Tibial nerve (tissue), 4 donors: ENCODE measurements around the gene PRKAR1A. TPM values are rescaled to one million over a fixed set of nuclear protein-coding genes. Genes with fewer than 3 reads are reported as not detected.
"Not testable (repeated sequence)": the region's sequence is repeated elsewhere in the genome, so short reads cannot be mapped to it uniquely, and the experiment has no call there.

Experiments used
- DNase-seq, 2 donors: peaks; one replicate each; pipeline ENCODE4 v3.0.0-alpha.2; 2019; ENCODE audit warnings: low spot score in 2 of 2
- H3K27ac ChIP-seq, 4 donors: fragments of 200-600 bp; sonication (generic) in 3 of 4; one replicate each; pipeline ENCODE4 v1.5.1; 2017 to 2019; ENCODE audit warnings: mild to moderate bottlenecking in 1 of 4
- H3K27me3 ChIP-seq, 2 donors: fragments of 200-600 bp; sonication (generic) in 1 of 2; one replicate each; pipeline versions ENCODE4 v1.5.1 to v1.6.0; 2017 to 2019
- H3K36me3 ChIP-seq, 3 donors: fragments of 200-600 bp; sonication (generic); one replicate each; pipeline ENCODE4 v1.5.1; 2018 to 2019
- H3K4me1 ChIP-seq, 4 donors: fragments of 200-600 bp; sonication (generic) in 3 of 4; one replicate each; pipeline ENCODE4 v1.5.1; 2017 to 2019
- H3K4me3 ChIP-seq, 4 donors: fragments of 200-600 bp; sonication (generic) in 3 of 4; one replicate each; pipeline ENCODE4 v1.5.1; 2017 to 2019; ENCODE audit warnings: mild to moderate bottlenecking in 1 of 4, moderate library complexity in 1 of 4
- H3K9me3 ChIP-seq, 4 donors: fragments of 200-600 bp; sonication (generic) in 3 of 4; one replicate each; pipeline ENCODE4 v1.5.1; 2017 to 2019
- EP300 ChIP-seq, 2 donors: sonication (generic); formaldehyde crosslinking; IDR thresholded peaks; one replicate each; pipeline ENCODE4 v1.6.1; 2017; ENCODE audit warnings: antibody characterized with exemption in 2 of 2, mild to moderate bottlenecking in 1 of 2
- POLR2A ChIP-seq, 2 donors: fragments of 450-650 bp; IDR thresholded peaks; one replicate each; pipeline ENCODE4 v1.6.1; 2017; ENCODE audit warnings: antibody characterized with exemption in 2 of 2, mild to moderate bottlenecking in 2 of 2, moderate library complexity in 2 of 2
- WGBS, 2 donors: methylation state at CpG; one replicate each; pipeline ENCODE4 v1.1.5; 2018; 5-methylcytosine and 5-hydroxymethylcytosine counted together
- total RNA-seq, 4 donors: library from RNA; depleted of rRNA; stranded (reverse); fragments of >200 nt; gene quantifications; one replicate each; pipeline ENCODE4 v1.1.0, GENCODE V29; 2016
- TF ChIP-seq, protein P1 (sequence below), 5 experiments: fragments of 200-600 bp in 3 of 5; fragments of 450-650 bp in 2 of 5; sonication (generic) in 3 of 5; IDR thresholded peaks; one replicate each; pipeline ENCODE4 v1.5.1; 2016 to 2019; ENCODE audit warnings: antibody characterized with exemption in 5 of 5, mild to moderate bottlenecking in 3 of 5, moderate library complexity in 2 of 5

PRKAR1A gene
- total RNA-seq, 4 donors from 2014 or later = 327 to 494 (median 406) TPM

DNA sequence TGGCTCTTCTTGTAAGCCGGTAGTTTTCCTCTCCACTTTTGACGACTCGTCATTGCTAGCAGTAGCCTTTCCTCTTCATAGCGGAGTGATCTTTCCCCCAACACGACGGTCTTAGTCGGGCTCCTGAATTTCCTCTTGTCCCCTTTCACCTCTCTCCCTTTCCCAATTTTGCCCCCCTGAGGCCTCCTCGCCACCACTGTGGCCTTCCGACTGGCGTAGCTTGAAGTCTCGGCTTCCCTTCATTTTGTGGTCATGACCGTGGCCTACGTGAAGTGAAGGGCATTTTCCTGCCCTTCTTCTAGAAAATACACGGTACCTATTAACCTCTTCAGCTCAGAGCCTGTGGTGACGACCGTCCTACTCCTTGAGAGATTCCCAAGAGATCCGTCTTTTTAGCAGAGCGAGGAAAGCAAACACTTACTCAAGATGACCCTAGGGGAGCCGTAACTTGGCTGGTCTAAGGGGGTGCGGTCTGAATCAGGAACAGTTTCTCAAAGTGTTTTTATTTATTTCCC is 787 bp downstream of the PRKAR1A start:
- Histone ChIP-seq H3K4me1 (peaks cover 0 to 57% (median 22%) of the 10 kb centered on the region in 4 donors), H3K4me3 (peak overlapping the region; percentile 66 to 88 (median 84)), H3K9me3 (no peaks in the 10 kb centered on the region), H3K36me3 (peaks cover 0 to 15% (median 0%) of the 10 kb centered on the region in 3 donors), H3K27ac (peak overlapping the region; percentile 98 to 99 (median 98)), H3K27me3 (no peaks in the 10 kb centered on the region)
- DNase-seq = peak in 1 of 2 donors; percentile 61
- WGBS, 2 donors = 0 to 1% methylated on average over 20 of the region's 20 CpGs
- TF ChIP-seq, protein P1, sequence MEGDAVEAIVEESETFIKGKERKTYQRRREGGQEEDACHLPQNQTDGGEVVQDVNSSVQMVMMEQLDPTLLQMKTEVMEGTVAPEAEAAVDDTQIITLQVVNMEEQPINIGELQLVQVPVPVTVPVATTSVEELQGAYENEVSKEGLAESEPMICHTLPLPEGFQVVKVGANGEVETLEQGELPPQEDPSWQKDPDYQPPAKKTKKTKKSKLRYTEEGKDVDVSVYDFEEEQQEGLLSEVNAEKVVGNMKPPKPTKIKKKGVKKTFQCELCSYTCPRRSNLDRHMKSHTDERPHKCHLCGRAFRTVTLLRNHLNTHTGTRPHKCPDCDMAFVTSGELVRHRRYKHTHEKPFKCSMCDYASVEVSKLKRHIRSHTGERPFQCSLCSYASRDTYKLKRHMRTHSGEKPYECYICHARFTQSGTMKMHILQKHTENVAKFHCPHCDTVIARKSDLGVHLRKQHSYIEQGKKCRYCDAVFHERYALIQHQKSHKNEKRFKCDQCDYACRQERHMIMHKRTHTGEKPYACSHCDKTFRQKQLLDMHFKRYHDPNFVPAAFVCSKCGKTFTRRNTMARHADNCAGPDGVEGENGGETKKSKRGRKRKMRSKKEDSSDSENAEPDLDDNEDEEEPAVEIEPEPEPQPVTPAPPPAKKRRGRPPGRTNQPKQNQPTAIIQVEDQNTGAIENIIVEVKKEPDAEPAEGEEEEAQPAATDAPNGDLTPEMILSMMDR (IDR thresholded peaks at IDR 0.05) = no peak
- peak in 1 of 2 donors; percentile 62 for TF ChIP-seq EP300 (IDR thresholded peaks at IDR 0.05)

DNA sequence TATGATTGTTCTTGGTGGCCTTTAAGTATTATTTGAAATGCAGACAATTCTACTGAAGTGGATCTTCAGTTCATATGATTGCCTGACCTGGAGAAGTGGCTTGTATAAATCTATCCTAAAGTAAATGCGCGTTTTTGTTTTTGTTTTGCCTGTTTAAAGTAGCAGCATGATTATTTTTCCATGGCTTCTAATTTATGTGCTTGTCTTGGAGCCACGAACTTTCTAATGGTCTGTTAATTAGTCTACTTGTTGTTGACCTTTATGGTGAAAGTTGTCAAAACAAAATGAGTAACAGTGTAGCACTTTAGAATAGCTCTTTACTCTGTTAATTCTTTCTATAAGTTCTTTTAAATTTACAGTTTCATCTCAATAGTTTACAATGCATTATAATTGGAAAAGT is 1.7 kb downstream of the PRKAR1A start:
- Histone ChIP-seq H3K9me3 (no peaks in the 10 kb centered on the region), H3K36me3 (peaks cover 0 to 24% (median 0%) of the 10 kb centered on the region in 3 donors), H3K27me3 (no peaks in the 10 kb centered on the region), H3K27ac (peak overlapping the region; percentile 98 to 99 (median 98)), H3K4me1 (peaks cover 0 to 66% (median 22%) of the 10 kb centered on the region in 4 donors), H3K4me3 (peak overlapping the region; percentile 66 to 88 (median 84))
- no peak for TF ChIP-seq POLR2A (IDR thresholded peaks at IDR 0.05)
- no peak for TF ChIP-seq EP300 (IDR thresholded peaks at IDR 0.05)
- TF ChIP-seq, protein P1 (IDR thresholded peaks at IDR 0.05) = no peak
- no peak for DNase-seq
- WGBS, 2 donors = 4 to 18% methylated on average over 3 of the region's 3 CpGs

DNA sequence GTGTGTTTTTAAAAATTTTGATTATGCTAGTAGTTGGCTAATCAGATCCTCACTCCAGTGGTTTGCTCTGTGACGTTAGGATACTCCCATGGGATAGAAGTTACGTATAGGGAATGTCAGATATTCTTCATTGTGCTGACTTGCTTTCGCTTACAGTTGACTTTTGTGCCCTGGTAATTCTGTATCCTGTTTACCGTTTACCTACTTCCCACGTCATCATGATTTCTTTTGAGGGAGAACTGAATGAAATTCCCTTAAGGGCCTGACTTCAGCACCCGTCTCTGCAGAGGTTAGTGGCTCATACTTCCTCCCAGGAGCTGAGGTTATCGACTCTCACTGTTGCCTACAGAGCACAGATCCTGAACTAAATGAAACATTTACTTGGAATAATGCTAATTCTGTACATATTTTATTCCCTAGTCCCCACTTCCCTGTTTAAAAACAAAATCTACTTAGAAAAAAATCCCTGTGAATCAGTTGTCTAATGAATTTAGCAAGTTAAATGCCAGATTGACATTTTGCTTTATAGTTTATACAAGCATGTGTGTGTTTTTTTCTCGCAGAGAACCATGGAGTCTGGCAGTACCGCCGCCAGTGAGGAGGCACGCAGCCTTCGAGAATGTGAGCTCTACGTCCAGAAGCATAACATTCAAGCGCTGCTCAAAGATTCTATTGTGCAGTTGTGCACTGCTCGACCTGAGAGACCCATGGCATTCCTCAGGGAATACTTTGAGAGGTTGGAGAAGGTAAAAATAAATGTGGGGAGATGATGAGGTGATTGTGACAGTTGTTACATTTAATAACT is 2.8 kb downstream of the PRKAR1A start:
- 13 to 17% methylated on average over 15 of the region's 15 CpGs for WGBS, 2 donors

DNA sequence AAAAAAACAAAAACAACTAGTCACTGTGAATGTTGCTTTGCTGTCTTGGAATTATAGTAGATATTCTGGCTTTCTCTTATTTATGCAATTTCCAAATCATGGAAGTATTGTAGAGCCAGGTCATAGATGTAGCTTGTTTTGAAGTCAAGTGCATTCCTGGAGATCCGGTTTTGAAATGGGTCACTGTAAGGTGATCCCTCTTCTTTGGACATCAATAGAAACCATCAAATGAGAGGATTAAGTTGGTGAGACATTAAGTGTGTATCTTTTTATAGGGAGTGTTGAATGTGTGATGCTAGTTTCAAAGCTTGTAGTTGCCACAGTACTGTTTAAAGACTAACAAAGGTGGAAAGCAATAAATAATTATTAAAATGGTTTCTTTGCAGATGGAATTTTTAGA is 4.5 kb downstream of the PRKAR1A start:
- TF ChIP-seq POLR2A (IDR thresholded peaks at IDR 0.05) (no peak), EP300 (IDR thresholded peaks at IDR 0.05) (no peak)
- TF ChIP-seq, protein P1 (IDR thresholded peaks at IDR 0.05) = no peak
- H3K4me3 ChIP-seq = no peak overlapping the region
- peaks cover 0 to 80% (median 18%) of the 10 kb centered on the region in 4 donors for H3K4me1 ChIP-seq
- 63 to 67% methylated on average over 1 of the region's 1 CpG for WGBS, 2 donors
- H3K27ac ChIP-seq = no peak overlapping the region
- H3K9me3 ChIP-seq = no peaks in the 10 kb centered on the region
- no peaks in the 10 kb centered on the region for H3K27me3 ChIP-seq
- H3K36me3 ChIP-seq = peaks cover 0 to 37% (median 0%) of the 10 kb centered on the region in 3 donors
- DNase-seq = no peak

More for the DNA sequence above, 2.8 kb downstream of the PRKAR1A start:
- peaks cover 0 to 32% (median 0%) of the 10 kb centered on the region in 3 donors for H3K36me3 ChIP-seq
- H3K4me3 ChIP-seq = peak overlapping the region in 3 of 4 donors; percentile 3 to 85 (median 14)
- H3K9me3 ChIP-seq = no peaks in the 10 kb centered on the region
- H3K27me3 ChIP-seq = no peaks in the 10 kb centered on the region
- DNase-seq = no peak
- H3K27ac ChIP-seq = peak overlapping the region; percentile 98 to 99 (median 98)
- H3K4me1 ChIP-seq = peaks cover 0 to 76% (median 22%) of the 10 kb centered on the region in 4 donors
- TF ChIP-seq EP300 (IDR thresholded peaks at IDR 0.05) = peak; percentile 31 to 61
- TF ChIP-seq, protein P1 (IDR thresholded peaks at IDR 0.05) = no peak

DNA sequence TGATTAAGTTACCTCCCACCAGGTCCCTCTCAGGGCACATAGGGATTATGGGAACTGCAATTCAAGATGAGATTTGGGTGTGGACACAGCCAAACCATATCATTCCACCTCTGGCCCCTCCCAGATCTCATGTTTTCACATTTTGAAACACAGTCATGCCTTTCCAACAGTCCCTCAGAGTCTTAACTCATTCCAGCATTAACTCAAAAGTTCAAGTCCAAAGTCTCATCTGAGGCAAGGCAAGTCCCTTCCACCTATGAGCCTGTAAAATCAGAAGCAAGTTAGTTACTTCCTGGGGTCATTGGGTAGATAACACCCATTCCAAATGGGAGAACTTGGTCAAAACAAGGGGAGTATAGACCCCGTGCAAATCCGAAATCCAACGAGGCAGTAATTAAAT is 5.4 kb downstream of the PRKAR1A start:
- H3K27me3 ChIP-seq = not testable (repeated sequence)

More for the DNA sequence above, 5.4 kb downstream of the PRKAR1A start:
- not testable (repeated sequence) for DNase-seq, H3K27ac ChIP-seq, H3K9me3 ChIP-seq, H3K4me3 ChIP-seq
- peaks cover 0 to 89% (median 18%) of the 10 kb centered on the region in 4 donors for H3K4me1 ChIP-seq
- peaks cover 0 to 39% (median 1%) of the 10 kb centered on the region in 3 donors for H3K36me3 ChIP-seq
- WGBS, 2 donors = 94 to 96% methylated on average over 3 of the region's 3 CpGs
